ENCODE results near the gene UNC5A.

Gene UNC5A

DNA sequence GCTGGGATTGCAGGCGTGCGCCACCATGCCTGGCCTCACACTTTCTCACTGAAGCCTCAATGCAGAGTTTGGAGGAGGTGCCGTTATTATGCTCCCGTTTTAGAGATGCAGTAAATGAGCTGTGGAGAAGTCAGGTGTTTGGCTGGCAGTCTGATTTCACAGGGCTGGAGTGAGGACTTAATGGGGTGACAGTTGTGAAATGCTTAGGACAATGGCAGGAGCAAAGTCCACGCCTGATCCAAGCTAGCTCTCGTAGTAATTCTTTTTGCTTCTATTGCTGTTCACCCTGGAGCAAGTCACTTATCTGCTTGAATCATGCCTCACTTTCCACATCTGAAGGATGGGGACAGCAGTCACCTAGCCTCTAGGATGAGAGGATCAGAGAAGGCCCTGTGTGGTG, 21.8 kb downstream of the UNC5A start:
- no peaks in the 10 kb centered on the region for H3K4me1 ChIP-seq (ENCODE audit: control insufficient read depth, insufficient read depth, low read length)
- no peak overlapping the region for H3K27ac ChIP-seq (ENCODE audit: low read length)
- peaks cover 8 to 12% of the 10 kb centered on the region in 2 donors for H3K27me3 ChIP-seq (ENCODE audit: control insufficient read depth in 1 of 2, insufficient read depth in 2 of 2, low read length in 2 of 2)
- H3K9ac ChIP-seq (ENCODE audit: low read length in 2 of 2): no peak overlapping the region
- no peak overlapping the region for H3K4me3 ChIP-seq (ENCODE audit: low read length in 2 of 2)
- no peaks in the 10 kb centered on the region for H3K36me3 ChIP-seq (ENCODE audit: control insufficient read depth in 2 of 2, insufficient read depth in 2 of 2, low read length in 2 of 2)
- H3K9me3 ChIP-seq (ENCODE audit: control insufficient read depth in 2 of 2, low read length in 2 of 2): no peaks in the 10 kb centered on the region

DNA sequence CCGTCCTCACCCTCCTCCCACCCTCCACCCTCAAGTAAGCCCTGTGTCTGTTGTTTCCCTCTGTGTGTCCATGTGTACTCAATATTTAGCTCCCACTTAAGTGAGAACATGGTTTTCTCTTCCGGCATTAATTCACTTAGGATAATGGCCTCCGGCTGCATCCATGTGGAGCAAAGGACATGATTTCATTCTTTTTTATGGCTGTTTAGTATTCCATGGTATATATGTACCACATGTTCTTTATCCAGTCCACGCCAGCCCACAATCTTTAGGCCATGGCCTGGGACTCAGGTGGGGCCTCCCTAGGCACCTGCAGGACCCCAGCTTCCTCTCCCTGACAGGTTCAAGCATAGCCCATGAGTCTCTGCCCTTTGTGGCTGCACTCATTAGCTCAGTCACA, 22.9 kb downstream of the UNC5A start:
- no peak overlapping the region for H3K9ac ChIP-seq (ENCODE audit: low read length in 2 of 2)
- H3K9me3 ChIP-seq (ENCODE audit: control insufficient read depth in 2 of 2, low read length in 2 of 2): no peaks in the 10 kb centered on the region
- no peak overlapping the region for H3K27ac ChIP-seq (ENCODE audit: low read length)
- no peaks in the 10 kb centered on the region for H3K36me3 ChIP-seq (ENCODE audit: control insufficient read depth in 2 of 2, insufficient read depth in 2 of 2, low read length in 2 of 2)
- H3K4me1 ChIP-seq (ENCODE audit: control insufficient read depth, insufficient read depth, low read length): no peaks in the 10 kb centered on the region
- H3K4me3 ChIP-seq (ENCODE audit: low read length in 2 of 2): no peak overlapping the region
- H3K27me3 ChIP-seq (ENCODE audit: control insufficient read depth in 1 of 2, insufficient read depth in 2 of 2, low read length in 2 of 2): peaks cover 8 to 12% of the 10 kb centered on the region in 2 donors

DNA sequence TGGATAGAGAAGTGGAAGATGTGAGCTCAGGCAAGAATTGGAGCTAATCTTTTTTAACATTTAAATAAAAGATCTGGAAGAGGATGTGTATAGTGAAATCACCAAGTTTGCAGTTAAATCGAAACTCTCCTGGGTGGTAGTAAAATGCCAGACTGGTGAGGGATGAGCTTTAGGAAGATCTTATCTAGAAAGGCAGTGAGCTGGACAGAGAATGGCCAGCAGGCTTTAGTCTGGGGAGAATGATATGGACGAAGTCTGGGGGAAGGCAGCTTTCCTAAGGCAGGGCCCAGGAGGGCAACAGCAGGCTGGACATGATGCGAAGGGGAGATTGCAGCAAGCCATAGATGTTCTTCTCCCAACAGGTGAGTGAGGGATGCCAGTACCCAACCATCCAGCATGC, 25.6 kb downstream of the UNC5A start:
- Histone ChIP-seq H3K4me3 (ENCODE audit: low read length in 2 of 2) (no peak overlapping the region), H3K36me3 (ENCODE audit: control insufficient read depth in 2 of 2, insufficient read depth in 2 of 2, low read length in 2 of 2) (no peaks in the 10 kb centered on the region), H3K27ac (ENCODE audit: low read length) (no peak overlapping the region), H3K27me3 (ENCODE audit: control insufficient read depth in 1 of 2, insufficient read depth in 2 of 2, low read length in 2 of 2) (peaks cover 8 to 12% of the 10 kb centered on the region in 2 donors), H3K4me1 (ENCODE audit: control insufficient read depth, insufficient read depth, low read length) (no peaks in the 10 kb centered on the region), H3K9ac (ENCODE audit: low read length in 2 of 2) (no peak overlapping the region), H3K9me3 (ENCODE audit: control insufficient read depth in 2 of 2, low read length in 2 of 2) (no peaks in the 10 kb centered on the region)

GRCh38 chr5:176836811-176837706, 26.7 kb downstream of the UNC5A start:
- Histone ChIP-seq H3K9ac (ENCODE audit: low read length in 2 of 2) (no peak overlapping the region), H3K4me1 (ENCODE audit: control insufficient read depth, insufficient read depth, low read length) (no peaks in the 10 kb centered on the region), H3K9me3 (ENCODE audit: control insufficient read depth in 2 of 2, low read length in 2 of 2) (no peaks in the 10 kb centered on the region), H3K36me3 (ENCODE audit: control insufficient read depth in 2 of 2, insufficient read depth in 2 of 2, low read length in 2 of 2) (no peaks in the 10 kb centered on the region), H3K27ac (ENCODE audit: low read length) (no peak overlapping the region), H3K4me3 (ENCODE audit: low read length in 2 of 2) (no peak overlapping the region), H3K27me3 (ENCODE audit: control insufficient read depth in 1 of 2, insufficient read depth in 2 of 2, low read length in 2 of 2) (peaks cover 14 to 17% of the 10 kb centered on the region in 2 donors)

DNA sequence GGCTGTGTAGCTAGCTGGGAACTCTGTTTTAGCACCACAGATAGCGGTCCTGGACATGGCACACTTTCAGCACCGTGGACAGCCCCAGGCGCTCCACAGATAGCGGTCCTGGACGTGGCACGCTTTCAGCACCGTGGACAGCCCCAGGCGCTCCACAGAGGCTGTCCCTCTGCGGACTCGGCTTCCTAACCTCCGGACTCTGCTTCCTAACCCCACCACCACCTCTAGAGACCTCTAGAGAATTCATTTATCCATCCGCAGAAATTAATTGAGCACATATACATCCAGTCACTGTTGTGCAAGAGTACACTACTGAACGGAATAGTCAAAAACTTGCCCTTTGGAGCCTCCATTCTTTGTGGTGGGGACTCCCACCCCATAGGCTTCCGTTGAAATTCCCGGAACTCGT, 27.4 kb downstream of the UNC5A start:
- H3K9ac ChIP-seq (ENCODE audit: low read length in 2 of 2): no peak overlapping the region
- peaks cover 10 to 14% of the 10 kb centered on the region in 2 donors for H3K27me3 ChIP-seq (ENCODE audit: control insufficient read depth in 1 of 2, insufficient read depth in 2 of 2, low read length in 2 of 2)
- H3K4me1 ChIP-seq (ENCODE audit: control insufficient read depth, insufficient read depth, low read length): no peaks in the 10 kb centered on the region
- H3K9me3 ChIP-seq (ENCODE audit: control insufficient read depth in 2 of 2, low read length in 2 of 2): no peaks in the 10 kb centered on the region
- no peak overlapping the region for H3K4me3 ChIP-seq (ENCODE audit: low read length in 2 of 2)
- H3K27ac ChIP-seq (ENCODE audit: low read length): no peak overlapping the region
- no peaks in the 10 kb centered on the region for H3K36me3 ChIP-seq (ENCODE audit: control insufficient read depth in 2 of 2, insufficient read depth in 2 of 2, low read length in 2 of 2)

GRCh38 chr5:176843673-176844072, 33.3 kb downstream of the UNC5A start:
- Histone ChIP-seq H3K27me3 (ENCODE audit: control insufficient read depth in 1 of 2, insufficient read depth in 2 of 2, low read length in 2 of 2) (peaks cover 26 to 31% of the 10 kb centered on the region in 2 donors), H3K4me3 (ENCODE audit: low read length in 2 of 2) (no peak overlapping the region), H3K9ac (ENCODE audit: low read length in 2 of 2) (no peak overlapping the region)

GRCh38 chr5:176844281-176844680, 33.9 kb downstream of the UNC5A start:
- H3K9ac ChIP-seq (ENCODE audit: low read length in 2 of 2): no peak overlapping the region
- H3K27ac ChIP-seq (ENCODE audit: low read length): no peak overlapping the region
- peaks cover 27 to 33% of the 10 kb centered on the region in 2 donors for H3K27me3 ChIP-seq (ENCODE audit: control insufficient read depth in 1 of 2, insufficient read depth in 2 of 2, low read length in 2 of 2)
- no peak overlapping the region for H3K4me3 ChIP-seq (ENCODE audit: low read length in 2 of 2)
- H3K36me3 ChIP-seq (ENCODE audit: control insufficient read depth in 2 of 2, insufficient read depth in 2 of 2, low read length in 2 of 2): no peaks in the 10 kb centered on the region
- no peaks in the 10 kb centered on the region for H3K4me1 ChIP-seq (ENCODE audit: control insufficient read depth, insufficient read depth, low read length)
- H3K9me3 ChIP-seq (ENCODE audit: control insufficient read depth in 2 of 2, low read length in 2 of 2): no peaks in the 10 kb centered on the region

More at GRCh38 chr5:176843673-176844072, 33.3 kb downstream of the UNC5A start:
- H3K4me1 ChIP-seq (ENCODE audit: control insufficient read depth, insufficient read depth, low read length): no peaks in the 10 kb centered on the region
- no peak overlapping the region for H3K27ac ChIP-seq (ENCODE audit: low read length)
- no peaks in the 10 kb centered on the region for H3K36me3 ChIP-seq (ENCODE audit: control insufficient read depth in 2 of 2, insufficient read depth in 2 of 2, low read length in 2 of 2)
- H3K9me3 ChIP-seq (ENCODE audit: control insufficient read depth in 2 of 2, low read length in 2 of 2): no peaks in the 10 kb centered on the region

GRCh38 chr5:176844706-176845391, 34.5 kb downstream of the UNC5A start:
- H3K9me3 ChIP-seq (ENCODE audit: control insufficient read depth in 2 of 2, low read length in 2 of 2): no peaks in the 10 kb centered on the region
- H3K27ac ChIP-seq (ENCODE audit: low read length): no peak overlapping the region
- no peaks in the 10 kb centered on the region for H3K4me1 ChIP-seq (ENCODE audit: control insufficient read depth, insufficient read depth, low read length)
- H3K9ac ChIP-seq (ENCODE audit: low read length in 2 of 2): no peak overlapping the region
- H3K27me3 ChIP-seq (ENCODE audit: control insufficient read depth in 1 of 2, insufficient read depth in 2 of 2, low read length in 2 of 2): peaks cover 29 to 33% of the 10 kb centered on the region in 2 donors
- H3K36me3 ChIP-seq (ENCODE audit: control insufficient read depth in 2 of 2, insufficient read depth in 2 of 2, low read length in 2 of 2): no peaks in the 10 kb centered on the region
- H3K4me3 ChIP-seq (ENCODE audit: low read length in 2 of 2): no peak overlapping the region

- peaks cover 32 to 33% of the 10 kb centered on the region in 2 donors for H3K27me3 ChIP-seq (ENCODE audit: control insufficient read depth in 1 of 2, insufficient read depth in 2 of 2, low read length in 2 of 2)
- no peaks in the 10 kb centered on the region for H3K36me3 ChIP-seq (ENCODE audit: control insufficient read depth in 2 of 2, insufficient read depth in 2 of 2, low read length in 2 of 2)
- H3K9me3 ChIP-seq (ENCODE audit: control insufficient read depth in 2 of 2, low read length in 2 of 2): no peaks in the 10 kb centered on the region
- H3K27ac ChIP-seq (ENCODE audit: low read length): no peak overlapping the region
- no peak overlapping the region for H3K9ac ChIP-seq (ENCODE audit: low read length in 2 of 2)
- no peaks in the 10 kb centered on the region for H3K4me1 ChIP-seq (ENCODE audit: control insufficient read depth, insufficient read depth, low read length)
- H3K4me3 ChIP-seq (ENCODE audit: low read length in 2 of 2): no peak overlapping the region
These were observed 35.0 kb downstream of the UNC5A start for GRCh38 chr5:176845392-176845713.

GRCh38 chr5:176846335-176847140, 36.2 kb downstream of the UNC5A start:
- H3K9me3 ChIP-seq (ENCODE audit: control insufficient read depth in 2 of 2, low read length in 2 of 2): no peaks in the 10 kb centered on the region
- no peaks in the 10 kb centered on the region for H3K36me3 ChIP-seq (ENCODE audit: control insufficient read depth in 2 of 2, insufficient read depth in 2 of 2, low read length in 2 of 2)
- peaks cover 28 to 35% of the 10 kb centered on the region in 2 donors for H3K27me3 ChIP-seq (ENCODE audit: control insufficient read depth in 1 of 2, insufficient read depth in 2 of 2, low read length in 2 of 2)
- no peak overlapping the region for H3K9ac ChIP-seq (ENCODE audit: low read length in 2 of 2)
- no peaks in the 10 kb centered on the region for H3K4me1 ChIP-seq (ENCODE audit: control insufficient read depth, insufficient read depth, low read length)
- no peak overlapping the region for H3K27ac ChIP-seq (ENCODE audit: low read length)
- H3K4me3 ChIP-seq (ENCODE audit: low read length in 2 of 2): no peak overlapping the region

Data from stomach smooth muscle (tissue), 2 donors.